GM18502 (cell line): ENCODE measurements around the gene SLC26A4.

Experiments
- ATAC-seq: cut with Tn5 transposase; IDR thresholded peaks from one replicate; pipeline ENCODE4 v1.9.1; 2021; ENCODE audit warnings: mild to moderate bottlenecking; ENCODE audit not compliant: unreplicated experiment, poor library complexity

Gene SLC26A4

DNA sequence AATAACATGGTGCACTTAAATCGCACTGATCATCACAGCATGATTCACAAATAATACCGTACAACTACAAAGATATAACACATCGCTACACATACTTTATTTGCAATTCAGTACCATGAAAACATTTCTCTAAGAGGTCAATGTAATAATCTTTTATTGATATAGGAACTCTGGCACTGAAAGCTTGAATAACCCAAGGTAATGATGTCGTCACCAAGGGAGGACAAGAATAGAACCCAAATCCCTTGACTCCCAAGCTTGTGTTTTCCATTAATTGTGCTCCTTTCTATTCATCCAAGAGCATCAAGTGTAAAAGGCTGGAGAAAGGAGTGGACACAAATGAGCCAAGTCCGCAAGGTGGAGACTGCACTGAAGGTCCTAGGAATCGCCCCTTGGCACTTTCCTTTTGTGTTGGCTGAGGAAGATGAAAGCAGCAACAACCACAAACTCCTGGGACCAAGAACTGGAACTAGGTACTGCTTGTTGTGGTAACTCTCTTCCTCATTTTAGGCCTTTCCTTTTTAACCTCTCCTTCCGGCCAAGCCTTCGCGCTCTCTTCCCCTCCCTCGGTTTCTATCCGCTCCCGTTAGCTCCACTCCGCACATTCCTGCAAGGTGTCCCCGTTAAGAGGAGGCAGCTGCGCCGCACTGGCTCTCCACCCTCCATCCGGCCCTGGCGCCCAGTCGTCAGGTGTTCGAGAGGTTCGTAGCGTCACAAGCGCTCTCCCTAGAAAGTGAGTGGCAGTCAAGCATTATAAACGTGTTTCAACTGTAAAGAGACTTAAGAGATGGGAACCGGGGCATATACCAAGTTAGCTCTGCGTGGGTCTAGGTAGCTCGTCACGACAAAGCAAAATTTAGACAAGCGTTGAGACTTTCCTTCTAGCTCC lies 82.3 kb downstream of the SLC26A4 start:
- peak; percentile 34 for ATAC-seq

DNA sequence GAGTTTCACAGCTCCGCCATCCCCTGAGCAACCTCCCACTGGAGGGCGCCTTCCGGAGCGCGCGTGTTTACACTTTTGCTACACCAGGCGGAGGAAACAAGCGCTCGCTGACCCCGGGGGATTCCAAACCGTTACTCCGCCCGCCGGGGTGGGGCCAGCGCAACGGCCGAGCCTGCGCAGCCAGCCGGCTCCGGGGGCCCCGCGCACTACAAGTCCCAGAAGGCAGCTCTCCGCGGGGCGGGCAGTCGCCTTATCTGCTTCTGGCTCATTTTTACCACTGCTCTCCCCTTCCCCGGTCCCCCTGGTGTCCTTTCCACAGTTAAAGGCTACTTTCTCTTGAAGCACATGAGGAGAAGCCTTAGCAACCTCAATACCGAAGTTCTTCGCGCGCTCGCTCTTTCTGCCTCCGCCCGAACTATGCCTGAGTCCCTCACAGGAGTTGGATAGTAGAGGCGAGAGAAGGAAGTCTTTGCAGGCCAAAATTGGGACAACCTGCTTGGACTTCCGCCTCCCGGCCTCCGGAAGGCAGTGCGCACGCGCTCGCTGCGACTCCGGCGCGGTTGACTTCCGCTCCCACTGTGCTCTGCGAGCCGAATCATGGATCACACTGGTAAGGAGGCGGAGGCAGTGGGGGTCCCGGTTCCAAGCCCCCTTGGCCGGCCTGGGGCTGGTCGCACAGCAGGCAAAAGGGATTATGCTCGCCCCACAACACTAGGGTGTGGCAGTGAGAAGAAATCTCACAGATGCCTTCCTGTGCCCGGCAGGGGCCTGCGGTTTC lies 83.1 kb downstream of the SLC26A4 start, which contains the start of gene CBLL1:
Gene CBLL1 (plus strand): TSS at position 576 of the 778 bp plus-strand sequence. CDS start 22 bp downstream, at position 598.
- peak; percentile 90 for ATAC-seq

DNA sequence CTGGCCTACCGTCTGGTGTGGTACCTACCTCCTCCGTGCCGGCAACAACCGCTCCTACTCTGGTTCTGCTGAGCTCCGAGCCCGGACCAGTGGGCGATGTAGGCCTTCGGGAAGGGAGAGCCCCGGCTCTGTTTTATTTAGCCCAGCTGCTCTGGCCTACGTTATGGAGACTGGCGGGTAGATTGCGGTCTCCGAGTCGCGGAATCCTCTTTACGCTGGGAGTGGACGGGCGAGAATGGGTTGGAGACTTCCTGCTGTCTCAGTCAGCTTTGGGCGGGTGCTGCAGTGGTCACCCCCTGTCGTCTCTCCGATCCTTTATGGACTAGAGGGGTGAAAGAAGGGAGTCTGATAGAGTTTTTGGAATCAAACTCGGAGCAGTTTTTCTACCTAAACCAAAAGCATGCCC lies 83.7 kb downstream of the SLC26A4 start:
- ATAC-seq = peak; percentile 45

DNA sequence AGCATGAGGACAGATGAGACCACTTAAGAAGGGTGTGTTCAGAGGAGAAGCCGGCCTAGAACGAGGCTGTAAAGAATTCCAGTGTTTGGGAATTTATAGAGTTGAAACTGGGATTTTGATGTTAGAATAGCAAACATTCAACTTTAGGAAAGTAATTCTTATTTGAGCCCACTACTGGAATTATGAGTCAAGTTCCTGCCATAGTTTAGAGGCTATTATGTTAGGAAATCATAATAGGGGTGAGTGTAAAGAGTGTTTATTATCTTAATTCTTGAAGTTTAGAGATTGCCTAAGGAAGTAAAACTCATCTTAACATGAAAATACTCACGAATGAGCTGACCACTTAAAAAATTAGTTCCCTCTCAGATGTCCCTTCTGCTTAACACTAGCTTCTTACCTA lies 85.4 kb downstream of the SLC26A4 start:
- no peak for ATAC-seq

DNA sequence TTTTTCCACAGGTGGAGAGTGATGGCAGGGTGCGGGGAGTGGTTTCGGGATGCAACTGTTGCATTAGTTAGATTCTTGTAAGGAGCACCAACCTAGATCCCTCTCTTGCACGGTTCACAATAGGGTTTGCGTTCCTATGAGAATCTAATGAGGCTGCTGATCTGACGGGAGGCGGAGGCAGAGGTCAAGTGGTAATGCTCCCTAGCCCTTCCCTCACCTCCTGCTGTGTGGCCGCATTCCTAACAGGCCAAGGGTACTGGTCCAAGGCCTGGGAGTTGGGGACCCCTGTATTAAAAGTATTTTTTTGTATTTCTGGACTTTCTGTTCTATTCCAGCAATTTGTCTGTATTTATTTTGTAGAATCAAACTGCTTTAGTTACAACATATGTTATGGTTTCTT lies 90.5 kb downstream of the SLC26A4 start:
- ATAC-seq = no peak

DNA sequence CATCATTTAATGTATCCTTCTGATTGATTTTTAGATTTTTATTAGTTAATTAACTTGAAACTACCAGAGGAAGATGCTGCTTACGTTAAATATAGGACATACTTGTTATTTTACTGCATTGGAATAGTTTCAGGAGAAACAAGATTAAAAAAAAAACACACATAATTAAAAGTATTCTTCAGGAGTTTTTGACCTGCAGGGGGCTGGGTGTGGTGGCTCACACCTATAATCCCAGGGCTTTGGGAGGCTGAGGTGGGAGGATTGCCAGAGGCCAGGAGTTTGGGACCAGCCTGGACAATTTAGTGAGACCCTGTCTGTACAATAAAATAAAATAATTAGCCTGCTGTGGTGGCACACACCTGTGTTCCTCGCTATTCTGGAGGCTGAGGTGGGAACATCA lies 94.0 kb downstream of the SLC26A4 start:
- no peak for ATAC-seq

DNA sequence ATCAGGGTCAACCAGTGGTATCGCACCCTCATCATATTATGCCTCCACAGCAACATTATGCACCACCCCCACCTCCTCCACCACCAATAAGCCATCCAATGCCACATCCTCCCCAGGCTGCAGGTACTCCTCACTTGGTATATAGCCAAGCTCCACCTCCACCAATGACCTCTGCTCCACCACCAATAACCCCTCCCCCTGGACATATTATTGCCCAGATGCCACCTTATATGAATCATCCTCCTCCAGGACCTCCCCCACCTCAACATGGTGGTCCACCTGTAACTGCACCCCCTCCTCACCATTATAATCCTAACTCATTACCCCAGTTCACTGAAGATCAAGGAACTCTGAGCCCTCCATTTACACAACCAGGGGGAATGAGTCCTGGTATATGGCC lies 98.0 kb downstream of the SLC26A4 start:
- ATAC-seq = no peak

DNA sequence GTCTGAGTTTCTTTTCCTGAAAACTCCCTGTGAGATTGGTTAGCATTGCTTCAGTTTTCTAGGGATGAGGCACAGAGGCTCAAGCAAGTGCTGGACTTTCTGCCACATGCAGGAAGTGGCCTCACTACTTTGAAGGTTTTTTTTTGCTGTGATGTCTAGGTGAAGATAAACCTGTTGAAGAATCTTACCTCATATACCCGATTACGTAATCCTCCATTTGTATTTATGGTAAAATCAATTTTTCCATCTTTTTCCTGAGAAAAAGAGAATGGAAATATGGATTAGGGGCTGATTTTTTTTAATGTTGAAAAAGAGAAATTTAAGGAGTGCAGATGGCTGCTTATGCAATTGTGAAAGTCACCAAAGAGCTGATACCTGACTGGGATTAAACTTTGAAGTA lies 106.8 kb downstream of the SLC26A4 start:
- ATAC-seq = no peak
